Nasal cavity respiratory epithelium epithelial cell of viscerocranial mucosa (primary cell): ENCODE measurements around the gene IGFALS. TPM values are rescaled to one million over a fixed set of nuclear protein-coding genes. Genes with fewer than 3 reads are reported as not detected.

Source experiments
- total RNA-seq: library from RNA; depleted of rRNA; stranded (reverse); fragments of >200 nt; gene quantifications from 2 replicates; pipeline ENCODE4 v1.2.3, GENCODE V29; 2014

IGFALS gene
- under 0.01 TPM in 1 of 2 replicates, not detected in the other for total RNA-seq

DNA sequence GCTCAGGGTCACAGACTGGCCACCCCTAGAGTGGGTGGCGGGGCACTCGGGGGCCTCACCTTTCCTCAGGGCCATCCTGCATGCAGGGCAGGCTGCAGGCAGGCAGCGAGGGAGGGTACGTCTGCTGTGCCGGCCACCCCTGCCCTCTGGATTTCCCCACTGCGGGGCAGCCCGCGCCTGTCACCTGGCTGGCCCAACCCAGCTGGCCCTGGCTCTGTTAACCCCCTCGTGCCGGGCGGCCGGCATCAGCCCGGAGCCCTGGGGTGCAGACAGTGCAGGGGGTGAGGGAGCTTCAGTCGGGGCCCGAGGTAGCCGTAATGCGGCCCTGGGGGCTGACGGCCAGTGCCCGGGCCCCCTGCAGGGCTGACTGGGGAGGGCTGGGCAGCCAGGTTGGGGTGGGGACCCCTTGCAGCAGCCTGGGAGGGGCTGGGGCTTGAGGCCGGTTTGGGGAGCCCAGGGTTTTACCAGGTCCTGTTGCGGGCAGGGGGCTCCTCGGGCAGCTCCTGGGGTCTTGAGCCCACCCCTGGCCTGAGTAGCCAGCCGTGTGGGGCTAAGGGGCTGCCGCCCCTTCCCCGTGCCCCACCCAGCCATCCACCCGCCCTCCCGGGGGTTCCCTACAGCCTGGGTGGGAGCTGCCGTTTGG lies at the start of gene IGFALS:
IGFALS (minus strand) TSS at position 128 of the 643 bp plus-strand sequence; CDS start at position 75, 53 bp downstream.

DNA sequence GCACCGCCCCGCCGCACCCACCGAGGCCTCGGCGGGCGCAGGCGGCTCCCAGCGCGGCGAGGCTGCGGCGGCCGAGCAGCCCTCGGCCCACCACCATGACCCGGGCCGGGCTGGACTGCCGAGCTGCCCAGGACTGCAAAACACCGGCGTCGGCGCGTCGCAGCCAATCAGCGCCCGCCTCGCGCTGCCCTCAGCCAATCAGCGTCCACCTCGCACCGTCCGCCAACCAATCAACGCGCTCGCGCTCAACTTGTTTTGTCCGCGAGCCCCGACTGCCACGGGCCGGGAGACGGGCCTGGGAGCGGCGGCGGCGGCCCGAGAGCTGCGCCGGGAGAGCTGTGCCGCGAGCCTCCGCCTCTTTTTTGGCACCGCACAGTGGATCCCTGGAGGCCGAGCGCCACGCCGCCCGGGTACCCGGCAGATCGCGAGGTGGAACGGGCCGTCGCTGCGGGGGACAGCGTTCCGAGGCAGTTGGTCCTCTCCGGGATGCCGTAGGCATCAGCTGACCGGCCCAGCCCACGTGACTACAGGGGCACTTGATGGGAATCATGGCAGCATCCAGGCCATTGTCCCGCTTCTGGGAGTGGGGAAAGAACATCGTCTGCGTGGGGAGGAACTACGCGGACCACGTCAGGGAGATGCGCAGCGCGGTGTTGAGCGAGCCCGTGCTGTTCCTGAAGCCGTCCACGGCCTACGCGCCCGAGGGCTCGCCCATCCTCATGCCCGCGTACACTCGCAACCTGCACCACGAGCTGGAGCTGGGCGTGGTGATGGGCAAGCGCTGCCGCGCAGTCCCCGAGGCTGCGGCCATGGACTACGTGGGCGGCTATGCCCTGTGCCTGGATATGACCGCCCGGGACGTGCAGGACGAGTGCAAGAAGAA lies 33.4 kb upstream of the IGFALS start, which contains the start of the genes FAHD1 and HAGH:
FAHD1 (plus strand) TSS at position 516 of the 883 bp plus-strand sequence; CDS start at position 549, 33 bp downstream.
HAGH (minus strand) TSS at position 135 of the 883 bp plus-strand sequence; CDS start at position 97, 38 bp downstream.

DNA sequence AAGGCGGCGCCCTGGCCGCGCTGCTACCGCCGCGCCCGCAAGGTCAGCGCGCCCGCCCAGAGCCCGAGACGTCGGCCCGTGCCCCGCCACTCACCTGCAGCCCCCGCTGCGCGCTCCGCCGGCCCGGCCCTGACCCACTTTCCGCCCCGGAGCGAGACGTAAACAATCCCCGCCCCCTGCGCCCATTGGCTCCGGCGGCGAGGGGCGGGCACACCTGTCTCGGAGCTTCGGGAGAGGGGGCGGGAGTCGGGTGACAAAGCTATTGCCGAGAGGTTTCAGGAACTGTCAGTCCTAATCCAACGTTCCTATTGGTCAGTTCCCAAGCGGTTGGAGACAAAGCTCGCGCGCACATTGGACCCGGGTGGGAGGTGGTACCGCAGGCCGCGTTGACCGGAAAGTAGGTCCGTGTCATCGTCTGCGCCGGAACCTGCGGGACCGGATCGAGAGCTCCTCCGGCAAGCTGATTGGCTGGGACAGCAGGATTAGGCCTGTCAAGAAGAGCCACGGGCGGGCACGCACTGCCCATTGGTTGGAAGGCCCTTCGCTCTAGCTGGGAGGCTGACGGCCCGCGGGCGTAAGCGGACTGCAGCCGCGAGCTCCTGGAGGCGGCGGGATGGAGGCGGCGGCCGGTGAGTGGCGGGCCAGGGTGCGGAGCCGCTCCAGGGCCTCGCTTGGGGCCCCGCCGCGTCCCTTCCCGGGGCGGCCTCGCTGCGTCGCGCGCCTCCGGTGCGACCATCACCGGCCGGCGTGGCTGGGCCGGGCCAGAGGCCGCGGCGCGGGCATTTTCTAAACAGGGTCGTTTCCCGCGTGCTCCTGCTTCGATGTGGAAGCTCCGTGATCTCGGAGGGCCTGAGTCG lies 10.9 kb downstream of the IGFALS start, which contains the start of the genes NUBP2 and SPSB3:
NUBP2 (plus strand) TSS at position 553 of the 857 bp plus-strand sequence; CDS start at position 614, 61 bp downstream.
SPSB3 (minus strand) TSS at position 164 of the 857 bp plus-strand sequence. CDS start 1,088 bp downstream, outside the sequence.

DNA sequence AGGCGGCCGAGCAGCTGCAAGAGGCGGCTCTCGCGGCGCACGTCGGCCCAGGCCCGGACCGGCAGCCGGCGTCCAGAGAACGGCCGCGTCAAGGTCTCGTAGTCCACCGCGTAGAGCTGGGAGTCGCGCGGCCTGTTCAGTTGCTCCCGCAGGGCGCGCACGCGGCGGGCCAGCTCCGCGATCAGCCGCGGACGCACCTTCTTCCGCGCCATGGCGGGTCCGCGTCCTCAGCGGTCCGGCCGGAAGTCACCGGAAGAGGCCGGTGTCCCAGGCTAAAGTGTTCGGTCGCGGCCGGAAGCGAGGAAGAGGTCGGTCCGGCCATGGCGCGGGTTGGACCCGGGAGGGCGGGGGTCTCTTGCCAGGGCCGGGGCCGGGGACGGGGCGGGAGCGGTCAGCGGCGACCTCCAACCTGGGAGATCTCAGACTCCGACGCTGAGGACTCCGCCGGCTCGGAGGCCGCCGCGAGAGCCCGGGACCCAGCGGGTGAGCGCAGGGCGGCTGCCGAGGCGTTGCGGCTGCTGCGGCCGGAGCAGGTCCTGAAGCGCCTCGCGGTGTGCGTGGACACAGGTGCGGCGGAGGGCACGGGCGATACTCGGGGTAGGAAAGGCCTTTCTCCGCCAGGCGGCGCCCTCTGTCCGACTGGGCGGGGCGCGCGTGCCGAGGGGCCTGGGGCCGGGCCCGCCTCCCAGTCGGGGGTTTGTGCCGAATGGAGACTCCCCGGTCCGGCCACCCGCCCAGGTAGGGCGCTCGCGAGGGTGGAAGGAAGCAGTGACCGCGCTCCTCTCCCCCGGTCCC lies 20.4 kb downstream of the IGFALS start, which contains the start of gene MRPS34:
MRPS34 (minus strand) TSS at position 227 of the 795 bp plus-strand sequence; CDS start at position 212, 15 bp downstream.

DNA sequence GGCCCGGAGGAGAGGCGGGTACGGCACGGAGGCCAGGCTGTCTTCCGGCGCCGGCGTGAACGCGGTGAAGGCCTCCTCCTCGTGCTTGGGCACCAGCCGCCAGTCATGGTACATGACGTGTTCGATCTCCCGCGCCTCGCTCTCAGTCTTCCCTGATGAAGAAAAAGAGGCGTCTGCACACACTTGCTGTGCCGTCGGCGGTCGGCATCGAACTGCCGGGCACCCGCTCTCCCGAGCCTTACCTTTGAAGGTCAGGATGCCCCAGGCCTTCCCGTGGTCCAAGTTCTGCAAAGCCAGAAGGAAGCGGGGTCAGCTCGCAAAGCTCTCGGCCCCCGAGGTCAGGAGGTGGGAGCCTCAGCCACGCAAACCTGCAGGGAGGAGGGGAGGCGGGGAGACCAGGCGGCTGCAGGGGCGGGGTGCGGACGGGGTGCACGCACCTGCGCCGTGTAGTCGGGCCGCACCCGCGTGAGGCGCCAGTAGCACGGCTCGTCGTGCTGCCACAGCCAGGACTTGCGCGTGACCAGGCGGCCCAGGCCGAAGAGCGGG lies 21.1 kb downstream of the IGFALS start, which contains the start of gene EME2:
EME2 (plus strand) TSS at position 449 of the 546 bp plus-strand sequence. CDS start 418 bp downstream, outside the sequence.

DNA sequence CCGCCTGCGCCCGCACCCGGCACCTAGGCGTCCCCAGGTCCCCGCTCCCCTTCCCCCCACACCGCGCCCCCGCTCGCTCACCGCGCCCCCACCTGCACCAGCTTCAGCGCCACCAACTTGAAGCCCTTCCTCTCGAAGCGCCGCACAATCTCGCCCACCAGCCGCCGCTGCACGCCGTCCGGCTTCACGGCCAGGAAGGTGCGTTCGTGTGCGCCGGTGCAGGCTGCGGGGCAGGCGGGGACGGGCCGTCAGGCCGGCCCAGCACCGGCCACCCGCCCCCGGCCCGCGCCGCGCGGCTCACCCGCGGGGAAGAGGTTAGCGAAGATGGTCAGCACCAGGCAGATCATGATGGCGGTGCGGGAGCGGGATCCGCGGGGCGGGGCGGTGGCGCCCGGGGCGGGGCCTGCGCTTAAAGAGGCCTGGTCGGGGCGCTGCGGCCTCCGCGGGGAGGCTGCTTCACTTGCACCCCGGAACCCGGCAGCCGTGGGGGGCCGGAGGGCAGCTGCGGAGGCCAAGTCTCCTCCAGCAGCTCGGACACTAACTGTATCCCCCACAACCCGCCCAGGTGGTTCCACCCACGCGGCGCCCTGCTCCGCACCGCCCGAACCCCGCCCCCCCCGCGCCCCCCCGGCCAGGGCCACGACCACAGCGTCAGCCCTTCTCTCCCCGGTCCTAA lies 22.2 kb downstream of the IGFALS start, which contains the start of gene NME3:
NME3 (minus strand) TSS at position 356 of the 676 bp plus-strand sequence; CDS start at position 347, 9 bp downstream.

Other genes starting within 250 kb of the IGFALS start
- 10.6 and 19.1 TPM in 2 replicates for gene IFT140, start 181.6 kb downstream of the IGFALS start, total RNA-seq
- 5.1 and 14.0 TPM in 2 replicates for gene CRAMP1, start 181.3 kb downstream of the IGFALS start, total RNA-seq
- gene JPT2, start 115.4 kb downstream of the IGFALS start, total RNA-seq = 55.7 and 84.5 TPM in 2 replicates
- 18.8 and 31.3 TPM in 2 replicates for gene MAPK8IP3, start 87.5 kb downstream of the IGFALS start, total RNA-seq
- gene NME3, start 22.2 kb downstream of the IGFALS start, total RNA-seq = 29.6 and 59.5 TPM in 2 replicates
- 8.9 and 14.9 TPM in 2 replicates for gene EME2, start 20.9 kb downstream of the IGFALS start, total RNA-seq
- 50.8 and 76.9 TPM in 2 replicates for gene MRPS34, start 20.6 kb downstream of the IGFALS start, total RNA-seq
- 35.5 TPM in 2 replicates for gene SPSB3, start 11.1 kb downstream of the IGFALS start, total RNA-seq
- gene NUBP2, start 10.7 kb downstream of the IGFALS start, total RNA-seq = 48.6 and 66.3 TPM in 2 replicates
- gene HAGH, start 33.1 kb upstream of the IGFALS start, total RNA-seq = 56.7 and 77.9 TPM in 2 replicates
- 83.4 and 95.7 TPM in 2 replicates for gene FAHD1, start 33.5 kb upstream of the IGFALS start, total RNA-seq
- 0.07 TPM in 1 of 2 replicates, not detected in the other for gene MEIOB, start 78.5 kb upstream of the IGFALS start, total RNA-seq
- 0.34 and 0.50 TPM in 2 replicates for gene HS3ST6, start 124.7 kb upstream of the IGFALS start, total RNA-seq
- gene MSRB1, start 149.5 kb upstream of the IGFALS start, total RNA-seq = 6.8 and 7.3 TPM in 2 replicates
- gene RPL3L, start 161.0 kb upstream of the IGFALS start, total RNA-seq = under 0.01 TPM in 1 of 2 replicates, not detected in the other
- 158 and 171 TPM in 2 replicates for gene NDUFB10, start 165.8 kb upstream of the IGFALS start, total RNA-seq
- 2,006 and 6,295 TPM in 2 replicates for gene RPS2, start 171.1 kb upstream of the IGFALS start, total RNA-seq
- gene RNF151, start 173.2 kb upstream of the IGFALS start, total RNA-seq = not detected in 2 replicates
- 50.2 and 57.3 TPM in 2 replicates for gene TBL3, start 178.3 kb upstream of the IGFALS start, total RNA-seq
- 0.28 and 1.7 TPM in 2 replicates for gene NOXO1, start 187.8 kb upstream of the IGFALS start, total RNA-seq
- 9.0 and 14.0 TPM in 2 replicates for gene GFER, start 190.5 kb upstream of the IGFALS start, total RNA-seq
- 1.1 and 4.4 TPM in 2 replicates for gene SYNGR3, start 196.3 kb upstream of the IGFALS start, total RNA-seq
- 47.8 and 68.7 TPM in 2 replicates for gene ZNF598, start 216.1 kb upstream of the IGFALS start, total RNA-seq
- under 0.01 TPM in 1 of 2 replicates, not detected in the other for gene NPW, start 226.1 kb upstream of the IGFALS start, total RNA-seq
- gene NHERF2, start 233.2 kb upstream of the IGFALS start, total RNA-seq = 10.3 and 19.8 TPM in 2 replicates